Left lung (tissue), 10 donors: Measurements from ENCODE around the gene ZDHHC17. TPM values are rescaled to one million over a fixed set of nuclear protein-coding genes. Genes with fewer than 3 reads are reported as not detected.

ENCODE experiments used
- ATAC-seq: fragments of 200-7000 bp; cut with Tn5 transposase; one replicate; pipeline ENCODE4 v1.9.1; 2020; ENCODE audit warnings: moderate library complexity
- DNase-seq, 4 donors: peaks; one replicate each; pipeline ENCODE4 v3.0.0-alpha.2; 2013 to 2020
- H3K27ac ChIP-seq, 2 donors: fragments of 200-600 bp; sonication (generic) in 1 of 2; one replicate each; pipeline versions ENCODE4 v1.5.0 to v1.8.0; 2020 to 2021
- H3K27me3 ChIP-seq, 2 donors: fragments of 200-600 bp; sonication (generic) in 1 of 2; one replicate each; pipeline versions ENCODE4 v1.5.0 to v1.8.0; 2020 to 2021
- H3K36me3 ChIP-seq, 2 donors: fragments of 200-600 bp; sonication (generic) in 1 of 2; one replicate each; pipeline versions ENCODE4 v1.5.0 to v1.8.0; 2020 to 2021
- H3K4me1 ChIP-seq, 2 donors: fragments of 200-600 bp; one replicate each; pipeline ENCODE4 v1.8.0; 2021
- H3K4me3 ChIP-seq, 2 donors: fragments of 200-600 bp; sonication (generic) in 1 of 2; one replicate each; pipeline versions ENCODE4 v1.5.0 to v1.8.0; 2020 to 2021; ENCODE audit warnings: mild to moderate bottlenecking in 1 of 2
- H3K9me3 ChIP-seq, 2 donors: fragments of 200-600 bp; sonication (generic) in 1 of 2; one replicate each; pipeline versions ENCODE4 v1.5.0 to v1.8.0; 2020 to 2021
- CTCF ChIP-seq, 2 donors: fragments of 200-600 bp; sonication (generic) in 1 of 2; IDR thresholded peaks; one replicate each; pipeline versions ENCODE4 v1.5.0 to v1.8.0; 2021; ENCODE audit warnings: antibody characterized with exemption in 2 of 2
- intact Hi-C, 2 donors: fragments of 100-400 bp; cut with DNase I; formaldehyde crosslinking; loops; one replicate each; pipeline versions ENCODE4 v1.11.2 to v1.14.2; 2022
- polyA plus RNA-seq, 6 donors: library from polyadenylated mRNA; unstranded; fragments of 120-200 nt; gene quantifications; one replicate each; pipeline ENCODE4 v1.2.1, GENCODE V29; 2013; ENCODE audit not compliant: insufficient read length in 6 of 6
- total RNA-seq, 2 donors: library from RNA; stranded (reverse); fragmentation: NEBNext Ultra II Directional; extraction: Animal tissue kit (Norgen Biotek cat#: 25700); gene quantifications; one replicate each; pipeline ENCODE4 v1.2.1, GENCODE V29; 2021
- donor health status: DM: no; HTN: yes; CAD: no.
- donor health status: DM: no; HTN: no; CAD: no.

The ZDHHC17 gene
- total and polyA plus RNA-seq, 8 donors = 26.8 to 99.6 (median 77.6) TPM

GRCh38 chr12:76856018-76856644 lies 92.2 kb downstream of the ZDHHC17 start:
- intact Hi-C loops = no loop called here
- TF ChIP-seq CTCF (IDR thresholded peaks at IDR 0.05) = no peak
- Histone ChIP-seq H3K27me3 (no peaks in the 10 kb centered on the region), H3K4me1 (no peaks in the 10 kb centered on the region), H3K9me3 (peaks cover 0 to 5% of the 10 kb centered on the region in 2 donors), H3K36me3 (peaks cover 0 to 32% of the 10 kb centered on the region in 2 donors), H3K4me3 (no peak overlapping the region), H3K27ac (no peak overlapping the region)
- DNase-seq (no peak), ATAC-seq (no peak)

- ATAC-seq (no peak), DNase-seq (no peak)
- Histone ChIP-seq H3K4me1 (no peaks in the 10 kb centered on the region), H3K36me3 (peaks cover 0 to 26% of the 10 kb centered on the region in 2 donors), H3K4me3 (no peak overlapping the region), H3K27ac (no peak overlapping the region), H3K27me3 (no peaks in the 10 kb centered on the region), H3K9me3 (peaks cover 0 to 5% of the 10 kb centered on the region in 2 donors)
- intact Hi-C loops = no loop called here
- no peak for TF ChIP-seq CTCF (IDR thresholded peaks at IDR 0.05)
Measured at GRCh38 chr12:76859611-76860010, 95.7 kb downstream of the ZDHHC17 start.

- intact Hi-C loops = no loop called here
- no peak for TF ChIP-seq CTCF (IDR thresholded peaks at IDR 0.05)
- H3K27me3 ChIP-seq = no peaks in the 10 kb centered on the region
Measured at GRCh38 chr12:76860256-76860655, 96.3 kb downstream of the ZDHHC17 start.

GRCh38 chr12:76863005-76863670 lies 99.2 kb downstream of the ZDHHC17 start:
- DNase-seq (no peak), ATAC-seq (no peak)
- no peaks in the 10 kb centered on the region for H3K4me1 ChIP-seq
- H3K36me3 ChIP-seq = peaks cover 0 to 7% of the 10 kb centered on the region in 2 donors
- no peak for TF ChIP-seq CTCF (IDR thresholded peaks at IDR 0.05)
- intact Hi-C loops = no loop called here
- H3K4me3 ChIP-seq = no peak overlapping the region
- H3K27ac ChIP-seq = no peak overlapping the region
- no peaks in the 10 kb centered on the region for H3K27me3 ChIP-seq
- no peaks in the 10 kb centered on the region for H3K9me3 ChIP-seq

More at GRCh38 chr12:76860256-76860655, 96.3 kb downstream of the ZDHHC17 start:
- Histone ChIP-seq H3K4me1 (no peaks in the 10 kb centered on the region), H3K27ac (no peak overlapping the region), H3K4me3 (no peak overlapping the region), H3K9me3 (peaks cover 0 to 5% of the 10 kb centered on the region in 2 donors), H3K36me3 (peaks cover 0 to 26% of the 10 kb centered on the region in 2 donors)
- ATAC-seq (no peak), DNase-seq (no peak)

GRCh38 chr12:76863837-76864236 lies 99.9 kb downstream of the ZDHHC17 start:
- Histone ChIP-seq H3K9me3 (no peaks in the 10 kb centered on the region), H3K27me3 (no peaks in the 10 kb centered on the region), H3K36me3 (peaks cover 0 to 2% of the 10 kb centered on the region in 2 donors), H3K4me1 (no peaks in the 10 kb centered on the region), H3K4me3 (no peak overlapping the region), H3K27ac (no peak overlapping the region)
- TF ChIP-seq CTCF (IDR thresholded peaks at IDR 0.05) = no peak
- ATAC-seq = no peak
- intact Hi-C loops = no loop called here
- DNase-seq = no peak
